Endodermal cell (in vitro differentiated cells): ENCODE measurements around the gene SLC9A1. TPM values are rescaled to one million over a fixed set of nuclear protein-coding genes. Genes with fewer than 3 reads are reported as not detected.

Source experiments
- DNase-seq: peaks from one replicate; pipeline ENCODE4 v3.0.0-alpha.2; 2017
- H3K27ac ChIP-seq: 2 replicates; pipeline ENCODE4 v1.5.1; 2013; ENCODE audit warnings: mild to moderate bottlenecking, low read depth, low read length, moderate library complexity
- H3K27me3 ChIP-seq: 2 replicates; pipeline ENCODE4 v1.6.1; 2013; ENCODE audit warnings: mild to moderate bottlenecking, low read length, moderate library complexity; ENCODE audit not compliant: insufficient read depth, control insufficient read depth, poor library complexity, severe bottlenecking
- H3K36me3 ChIP-seq: 2 replicates; pipeline ENCODE4 v1.7.0; 2013; ENCODE audit warnings: mild to moderate bottlenecking, low read length, moderate library complexity; ENCODE audit not compliant: control insufficient read depth, insufficient read depth
- H3K4me1 ChIP-seq: one replicate; pipeline ENCODE4 v1.7.0; 2013; ENCODE audit warnings: low read length; ENCODE audit not compliant: control insufficient read depth, insufficient read depth
- H3K4me3 ChIP-seq: 2 replicates; pipeline ENCODE4 v1.5.1; 2013; ENCODE audit warnings: mild to moderate bottlenecking, low read length, moderate library complexity
- H3K9ac ChIP-seq: 2 replicates; pipeline ENCODE4 v1.6.1; 2013; ENCODE audit warnings: mild to moderate bottlenecking, low read length, moderate library complexity; ENCODE audit not compliant: poor library complexity, severe bottlenecking; ENCODE audit errors: extremely low read depth
- H3K9me3 ChIP-seq: 2 replicates; pipeline ENCODE4 v1.6.1; 2013; ENCODE audit warnings: mild to moderate bottlenecking, low read length, moderate library complexity; ENCODE audit not compliant: control insufficient read depth
- H3K27ac Mint-ChIP-seq: 2 replicates; pipeline ENCODE4 v1.8.0; 2020; ENCODE audit warnings: mixed read lengths
- H3K27me3 Mint-ChIP-seq: 2 replicates; pipeline ENCODE4 v1.8.0; 2021; ENCODE audit warnings: mild to moderate bottlenecking, mixed read lengths; ENCODE audit not compliant: insufficient read depth
- H3K36me3 Mint-ChIP-seq: 2 replicates; pipeline ENCODE4 v1.8.0; 2020; ENCODE audit warnings: low read depth, mixed read lengths
- H3K4me1 Mint-ChIP-seq: 2 replicates; pipeline ENCODE4 v1.8.0; 2020; ENCODE audit warnings: mixed read lengths
- H3K4me3 Mint-ChIP-seq: 2 replicates; pipeline ENCODE4 v1.8.0; 2020; ENCODE audit warnings: mild to moderate bottlenecking, moderate library complexity, mixed read lengths
- H3K9me3 Mint-ChIP-seq: 2 replicates; pipeline ENCODE4 v1.8.0; 2020; ENCODE audit warnings: mild to moderate bottlenecking, mixed read lengths
- WGBS, 2 experiments: methylation state at CpG; one replicate each; pipeline versions ENCODE4 v1.1.5 to v1.1.7; 2013; ENCODE audit warnings: missing lambda C conversion rate in 2 of 2, mixed read lengths in 1 of 2; ENCODE audit not compliant: insufficient coverage in 1 of 2, insufficient read length in 1 of 2; 5-methylcytosine and 5-hydroxymethylcytosine counted together
- total RNA-seq, 2 donors: library from RNA; stranded (reverse); fragmentation: NEBNext Ultra II Directional in 1 of 2; extraction: Animal tissue kit (Norgen Biotek cat#: 25700) in 1 of 2; gene quantifications; 2 replicates in 1 of 2; 3 replicates in 1 of 2; pipeline ENCODE4 v1.2.1, GENCODE V29; 2021
- TF ChIP-seq, protein P1 (sequence below): fragments of 200-600 bp; sonication (generic); conservative IDR thresholded peaks from 2 replicates; pipeline ENCODE4 v1.5.0; 2021; ENCODE audit warnings: antibody characterized with exemption, mild to moderate bottlenecking

Gene SLC9A1
- total RNA-seq, 2 donors from 2014 or later, result 25.9 to 34.7 TPM

DNA sequence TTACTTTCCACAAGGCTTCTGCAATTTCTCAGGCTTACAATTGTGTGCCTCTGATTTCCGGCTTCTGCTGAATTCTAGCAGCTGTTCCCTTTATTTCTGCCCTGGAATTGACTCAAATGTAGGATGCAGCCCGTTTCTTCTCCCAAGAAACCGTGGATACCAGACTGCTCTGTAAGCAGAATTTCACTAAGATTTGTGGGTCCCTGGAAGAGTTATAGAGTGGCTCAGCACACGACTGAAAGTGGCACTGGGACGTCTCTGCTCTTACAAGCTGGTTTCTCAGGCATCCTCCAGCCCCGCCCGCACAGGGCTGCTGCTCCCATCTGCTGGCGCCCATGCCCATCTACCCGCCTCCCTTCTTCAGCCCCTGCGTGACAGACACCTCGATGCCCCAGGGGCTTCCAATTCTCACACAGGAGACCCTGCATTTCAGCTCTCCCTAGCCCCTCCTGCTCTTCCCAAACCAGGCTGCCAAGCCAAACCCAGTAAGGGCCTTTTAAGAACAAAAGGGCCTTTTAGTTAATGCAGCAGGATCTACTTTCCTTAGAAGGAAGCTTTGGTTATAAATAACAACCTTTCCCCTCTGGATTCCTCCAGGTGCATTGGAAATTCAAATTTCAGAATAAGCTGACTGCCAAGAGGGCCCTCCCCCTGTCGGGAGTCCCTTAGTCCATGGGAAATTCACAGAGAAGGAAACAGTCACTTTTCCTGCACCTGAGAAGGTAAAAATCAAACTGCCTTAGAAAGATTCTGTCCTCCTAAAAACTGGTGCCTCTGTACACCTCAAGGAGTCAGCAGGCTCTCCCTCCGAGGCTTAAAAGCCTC lies 96.9 kb downstream of the SLC9A1 start:
- 72 to 74% methylated on average over 11 to 13 of the region's 13 CpGs for WGBS, 2 experiments
- no peak overlapping the region for H3K4me3 ChIP-seq
- no peak overlapping the region for H3K4me3 Mint-ChIP-seq
- no peak overlapping the region for H3K27ac Mint-ChIP-seq
- peak; percentile 75 for DNase-seq
- H3K9me3 ChIP-seq, result no peaks in the 10 kb centered on the region
- no peaks in the 10 kb centered on the region for H3K27me3 ChIP-seq
- H3K27ac ChIP-seq, result peak overlapping the region; percentile 16
- H3K9ac ChIP-seq, result no peak overlapping the region
- peaks cover 1% of the 10 kb centered on the region for H3K27me3 Mint-ChIP-seq
- H3K36me3 ChIP-seq, result no peaks in the 10 kb centered on the region
- H3K4me1 Mint-ChIP-seq, result peaks cover 20% of the 10 kb centered on the region
- peaks cover 4% of the 10 kb centered on the region for H3K9me3 Mint-ChIP-seq
- H3K4me1 ChIP-seq, result peaks cover 4% of the 10 kb centered on the region
- TF ChIP-seq, protein P1, sequence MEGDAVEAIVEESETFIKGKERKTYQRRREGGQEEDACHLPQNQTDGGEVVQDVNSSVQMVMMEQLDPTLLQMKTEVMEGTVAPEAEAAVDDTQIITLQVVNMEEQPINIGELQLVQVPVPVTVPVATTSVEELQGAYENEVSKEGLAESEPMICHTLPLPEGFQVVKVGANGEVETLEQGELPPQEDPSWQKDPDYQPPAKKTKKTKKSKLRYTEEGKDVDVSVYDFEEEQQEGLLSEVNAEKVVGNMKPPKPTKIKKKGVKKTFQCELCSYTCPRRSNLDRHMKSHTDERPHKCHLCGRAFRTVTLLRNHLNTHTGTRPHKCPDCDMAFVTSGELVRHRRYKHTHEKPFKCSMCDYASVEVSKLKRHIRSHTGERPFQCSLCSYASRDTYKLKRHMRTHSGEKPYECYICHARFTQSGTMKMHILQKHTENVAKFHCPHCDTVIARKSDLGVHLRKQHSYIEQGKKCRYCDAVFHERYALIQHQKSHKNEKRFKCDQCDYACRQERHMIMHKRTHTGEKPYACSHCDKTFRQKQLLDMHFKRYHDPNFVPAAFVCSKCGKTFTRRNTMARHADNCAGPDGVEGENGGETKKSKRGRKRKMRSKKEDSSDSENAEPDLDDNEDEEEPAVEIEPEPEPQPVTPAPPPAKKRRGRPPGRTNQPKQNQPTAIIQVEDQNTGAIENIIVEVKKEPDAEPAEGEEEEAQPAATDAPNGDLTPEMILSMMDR, result no peak
- no peaks in the 10 kb centered on the region for H3K36me3 Mint-ChIP-seq

DNA sequence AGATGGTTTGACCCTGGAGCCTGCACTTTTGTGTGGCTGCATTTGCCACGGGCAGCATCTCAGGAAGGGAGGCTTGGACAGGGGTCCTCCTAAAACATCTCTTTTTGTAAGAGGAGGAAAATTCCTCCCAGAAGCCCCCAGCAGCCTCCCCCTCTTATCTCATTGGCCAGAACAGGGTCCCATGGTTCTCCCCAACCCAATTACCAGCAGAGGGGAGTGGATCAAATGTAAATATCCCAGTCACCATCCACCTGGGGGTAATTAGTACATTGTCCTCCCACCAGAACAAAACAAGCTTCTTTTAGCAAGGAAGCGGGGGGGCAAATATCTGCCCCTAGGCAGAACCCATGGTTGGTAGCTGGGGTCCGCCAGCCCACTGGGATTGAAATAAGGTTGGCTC lies 97.5 kb downstream of the SLC9A1 start:
- H3K27ac ChIP-seq, result peak overlapping the region; percentile 16
- no peak overlapping the region for H3K27ac Mint-ChIP-seq
- DNase-seq, result no peak
- H3K9me3 ChIP-seq, result no peaks in the 10 kb centered on the region
- H3K9ac ChIP-seq, result no peak overlapping the region
- H3K27me3 ChIP-seq, result no peaks in the 10 kb centered on the region
- TF ChIP-seq, protein P1, result no peak
- no peaks in the 10 kb centered on the region for H3K36me3 ChIP-seq
- no peaks in the 10 kb centered on the region for H3K9me3 Mint-ChIP-seq
- H3K4me3 ChIP-seq, result no peak overlapping the region
- H3K4me1 Mint-ChIP-seq, result peaks cover 20% of the 10 kb centered on the region
- peaks cover 4% of the 10 kb centered on the region for H3K4me1 ChIP-seq
- no peak overlapping the region for H3K4me3 Mint-ChIP-seq
- H3K27me3 Mint-ChIP-seq, result no peaks in the 10 kb centered on the region
- H3K36me3 Mint-ChIP-seq, result no peaks in the 10 kb centered on the region
- WGBS, 2 experiments, result 78 to 100% methylated on average over 1 to 3 of the region's 3 CpGs

DNA sequence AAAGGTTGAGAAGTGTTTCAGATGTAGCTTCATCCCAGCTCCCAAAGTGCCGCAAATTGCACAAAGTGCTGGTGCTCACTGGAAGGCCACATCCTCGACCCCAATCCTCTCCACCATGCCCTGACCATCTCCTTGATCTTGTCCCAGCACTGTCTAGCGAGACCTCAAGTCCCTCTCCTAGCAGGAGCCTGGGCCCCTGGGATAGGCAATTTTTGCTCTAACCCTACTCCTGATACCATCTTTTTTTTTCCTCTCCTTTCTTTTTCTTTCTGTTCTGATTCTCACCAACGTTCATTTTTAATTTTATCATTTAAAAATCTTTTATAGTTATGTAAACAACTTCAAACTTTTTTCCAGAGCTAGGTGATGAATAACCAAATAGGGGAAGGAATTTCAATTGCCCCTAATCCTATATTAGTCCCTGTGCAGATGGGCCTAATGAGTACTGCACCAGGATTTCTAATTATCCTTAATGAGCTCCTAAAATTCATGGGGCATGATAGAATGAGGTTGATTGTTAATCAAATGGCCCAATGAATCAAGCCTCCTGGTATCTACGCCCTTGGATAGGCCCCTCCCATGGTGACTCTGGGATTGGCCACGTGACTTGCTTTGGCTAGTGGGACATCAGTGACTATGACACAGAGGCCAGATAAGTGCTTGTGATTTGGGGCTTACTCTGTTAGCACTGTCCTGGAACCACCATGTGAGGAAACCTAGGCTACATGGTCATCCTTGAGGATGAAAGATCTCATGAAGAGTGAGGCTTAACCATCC lies 100.8 kb downstream of the SLC9A1 start:
- no peaks in the 10 kb centered on the region for H3K9me3 ChIP-seq
- 90 to 100% methylated on average over 5 to 6 of the region's 6 CpGs for WGBS, 2 experiments
- Mint-ChIP-seq H3K4me1 (peaks cover 13% of the 10 kb centered on the region), H3K36me3 (no peaks in the 10 kb centered on the region), H3K9me3 (no peaks in the 10 kb centered on the region), H3K4me3 (no peak overlapping the region), H3K27ac (no peak overlapping the region), H3K27me3 (no peaks in the 10 kb centered on the region)
- H3K27ac ChIP-seq, result no peak overlapping the region
- no peak overlapping the region for H3K4me3 ChIP-seq
- TF ChIP-seq, protein P1, result no peak
- no peaks in the 10 kb centered on the region for H3K36me3 ChIP-seq
- no peak for DNase-seq
- H3K27me3 ChIP-seq, result no peaks in the 10 kb centered on the region
- H3K9ac ChIP-seq, result no peak overlapping the region
- H3K4me1 ChIP-seq, result peaks cover 4% of the 10 kb centered on the region
